ENCODE measurements around the gene COPS9.

COPS9 gene

DNA sequence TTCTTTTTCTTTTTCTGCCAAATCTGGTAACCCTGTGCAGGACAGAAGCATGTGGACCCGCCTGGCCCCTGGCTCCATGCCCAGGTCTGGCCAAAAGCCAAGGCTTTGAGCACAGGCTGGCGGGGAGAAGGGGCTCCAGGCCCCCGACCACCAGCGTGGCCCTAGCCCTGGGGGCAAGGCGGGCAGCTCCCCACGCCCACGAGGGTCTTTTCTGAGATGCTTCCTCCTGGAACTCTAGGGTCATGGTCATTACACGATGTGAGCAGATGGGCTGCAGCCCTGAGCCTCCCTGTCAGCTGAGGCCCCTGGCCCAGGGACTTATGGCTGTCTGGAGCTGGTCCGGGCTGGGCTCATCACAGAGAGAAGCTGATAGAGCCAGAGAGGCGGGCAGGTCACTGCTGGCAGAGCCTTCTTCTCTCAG lies 10.0 kb upstream of the COPS9 start:
- Histone ChIP-seq H3K4me3 (ENCODE audit: low read depth in 1 of 2, low read length in 1 of 2) (no peak overlapping the region), H3K27me3 (peaks cover 17% of the 10 kb centered on the region), H3K9me3 (no peaks in the 10 kb centered on the region), H3K4me1 (ENCODE audit: control insufficient read depth in 1 of 2, insufficient read depth in 1 of 2, low read depth in 1 of 2, low read length in 1 of 2) (no peaks in the 10 kb centered on the region), H3K27ac (no peak overlapping the region), H3K36me3 (no peaks in the 10 kb centered on the region)
- no peak for TF ChIP-seq CTCF (IDR thresholded peaks at IDR 0.05)

- Histone ChIP-seq H3K4me3 (ENCODE audit: low read depth in 1 of 2, low read length in 1 of 2) (no peak overlapping the region), H3K4me1 (ENCODE audit: control insufficient read depth in 1 of 2, insufficient read depth in 1 of 2, low read depth in 1 of 2, low read length in 1 of 2) (no peaks in the 10 kb centered on the region), H3K27ac (no peak overlapping the region), H3K9me3 (no peaks in the 10 kb centered on the region), H3K36me3 (no peaks in the 10 kb centered on the region), H3K27me3 (peaks cover 24% of the 10 kb centered on the region)
- TF ChIP-seq CTCF (IDR thresholded peaks at IDR 0.05) = no peak
These were observed 9.4 kb upstream of the COPS9 start for GRCh38 chr2:240145461-240145860.

DNA sequence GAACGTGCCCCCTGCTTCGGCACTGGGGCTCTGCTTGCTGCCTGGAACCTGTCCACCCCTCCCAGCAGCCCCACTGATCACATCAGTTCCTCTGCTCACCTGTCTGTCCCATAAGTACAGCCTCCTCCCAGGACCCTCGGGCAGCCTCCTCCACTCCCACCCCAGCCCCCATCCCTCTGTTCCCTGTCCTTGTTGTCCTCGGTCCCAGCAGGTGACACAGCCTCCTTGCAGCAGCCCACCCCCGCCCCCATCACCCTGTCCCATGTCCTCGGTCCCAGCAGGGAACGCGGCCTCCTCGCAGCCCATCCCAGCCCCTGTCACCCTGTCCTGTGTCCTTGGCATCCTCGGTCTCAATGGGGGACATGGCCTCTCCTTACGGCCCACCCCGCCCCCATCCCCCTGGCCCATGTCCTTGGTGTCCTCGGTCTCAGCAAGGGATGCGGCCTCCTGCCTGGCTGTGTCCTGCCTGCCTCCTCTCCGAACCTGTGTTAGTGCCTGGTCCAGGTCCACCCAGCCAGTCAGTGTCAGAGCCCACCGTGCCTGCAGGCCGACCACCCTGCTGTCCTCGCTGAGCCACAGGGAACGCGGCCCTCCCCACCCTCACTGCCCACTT lies 8.7 kb upstream of the COPS9 start:
- H3K36me3 ChIP-seq = no peaks in the 10 kb centered on the region
- H3K4me1 ChIP-seq (ENCODE audit: control insufficient read depth in 1 of 2, insufficient read depth in 1 of 2, low read depth in 1 of 2, low read length in 1 of 2) = no peaks in the 10 kb centered on the region
- TF ChIP-seq CTCF (IDR thresholded peaks at IDR 0.05) = no peak
- no peaks in the 10 kb centered on the region for H3K9me3 ChIP-seq
- H3K27ac ChIP-seq = no peak overlapping the region
- H3K27me3 ChIP-seq = peaks cover 31% of the 10 kb centered on the region
- no peak overlapping the region for H3K4me3 ChIP-seq (ENCODE audit: low read depth in 1 of 2, low read length in 1 of 2)

- H3K4me1 ChIP-seq (ENCODE audit: control insufficient read depth in 1 of 2, insufficient read depth in 1 of 2, low read depth in 1 of 2, low read length in 1 of 2) = no peaks in the 10 kb centered on the region
- H3K27me3 ChIP-seq = peaks cover 36% of the 10 kb centered on the region
- H3K9me3 ChIP-seq = no peaks in the 10 kb centered on the region
- no peak overlapping the region for H3K27ac ChIP-seq
- H3K4me3 ChIP-seq (ENCODE audit: low read depth in 1 of 2, low read length in 1 of 2) = no peak overlapping the region
- peak; percentile 87 for TF ChIP-seq CTCF (IDR thresholded peaks at IDR 0.05)
- H3K36me3 ChIP-seq = no peaks in the 10 kb centered on the region
These were observed 7.9 kb upstream of the COPS9 start for GRCh38 chr2:240143801-240144648.

GRCh38 chr2:240143276-240143675 lies 7.2 kb upstream of the COPS9 start:
- H3K4me1 ChIP-seq (ENCODE audit: control insufficient read depth in 1 of 2, insufficient read depth in 1 of 2, low read depth in 1 of 2, low read length in 1 of 2) = no peaks in the 10 kb centered on the region
- peaks cover 44% of the 10 kb centered on the region for H3K27me3 ChIP-seq
- H3K4me3 ChIP-seq (ENCODE audit: low read depth in 1 of 2, low read length in 1 of 2) = no peak overlapping the region
- H3K27ac ChIP-seq = no peak overlapping the region
- H3K9me3 ChIP-seq = no peaks in the 10 kb centered on the region
- TF ChIP-seq CTCF (IDR thresholded peaks at IDR 0.05) = no peak
- no peaks in the 10 kb centered on the region for H3K36me3 ChIP-seq
